Measurements from ENCODE around the gene ARHGEF10L.
A peak's percentile ranks its signal among the peaks of the same experiment; 100 is the strongest.

Gene ARHGEF10L

DNA sequence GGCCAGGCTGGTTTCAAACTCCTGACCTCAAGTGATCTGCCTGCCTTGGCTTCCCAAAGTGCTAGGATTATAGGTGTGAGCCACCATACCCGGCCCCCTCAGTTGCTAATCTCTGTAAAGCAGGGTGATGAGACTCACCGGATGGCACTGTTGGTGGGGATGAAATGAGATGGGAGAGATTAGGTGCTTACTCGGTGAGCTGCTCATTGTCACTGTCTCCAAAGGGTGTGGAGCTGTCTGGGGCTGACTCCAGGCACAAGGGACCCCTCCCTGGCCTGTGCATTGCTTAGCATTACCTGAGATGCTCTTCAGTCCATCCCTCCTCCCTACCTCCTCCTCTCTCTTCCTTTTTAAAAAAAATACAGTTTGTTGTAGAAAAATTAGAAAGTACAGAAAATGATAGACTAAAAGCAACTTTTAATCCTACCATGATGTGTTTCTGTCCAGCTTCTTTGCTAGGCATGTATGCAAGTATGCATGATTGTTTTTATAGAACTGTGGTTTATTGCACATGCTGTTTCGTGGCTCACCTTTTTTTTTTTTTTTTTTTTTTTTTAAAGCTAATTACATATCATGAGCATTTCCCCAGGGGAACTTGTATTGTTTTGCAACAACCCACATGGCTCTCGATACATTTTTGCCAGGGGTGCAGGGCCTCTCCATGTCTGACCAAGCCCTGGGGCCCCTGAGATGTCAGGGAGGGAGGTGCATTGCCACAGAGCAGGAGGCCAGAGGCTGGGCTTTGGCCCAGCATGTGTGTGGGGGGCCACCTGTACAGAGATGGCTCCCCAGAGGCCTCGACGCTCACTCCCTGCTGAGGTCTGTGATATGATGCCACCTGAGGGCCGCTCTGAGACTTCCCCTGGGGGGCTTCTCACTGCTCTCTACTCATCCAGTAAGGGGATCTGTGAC, 55.4 kb downstream of the ARHGEF10L start:
- no peak for DNase-seq

GRCh38 chr1:17595602-17595925, 56.1 kb downstream of the ARHGEF10L start:
- no peak for DNase-seq

GRCh38 chr1:17596186-17596585, 56.7 kb downstream of the ARHGEF10L start:
- no peak for DNase-seq

DNA sequence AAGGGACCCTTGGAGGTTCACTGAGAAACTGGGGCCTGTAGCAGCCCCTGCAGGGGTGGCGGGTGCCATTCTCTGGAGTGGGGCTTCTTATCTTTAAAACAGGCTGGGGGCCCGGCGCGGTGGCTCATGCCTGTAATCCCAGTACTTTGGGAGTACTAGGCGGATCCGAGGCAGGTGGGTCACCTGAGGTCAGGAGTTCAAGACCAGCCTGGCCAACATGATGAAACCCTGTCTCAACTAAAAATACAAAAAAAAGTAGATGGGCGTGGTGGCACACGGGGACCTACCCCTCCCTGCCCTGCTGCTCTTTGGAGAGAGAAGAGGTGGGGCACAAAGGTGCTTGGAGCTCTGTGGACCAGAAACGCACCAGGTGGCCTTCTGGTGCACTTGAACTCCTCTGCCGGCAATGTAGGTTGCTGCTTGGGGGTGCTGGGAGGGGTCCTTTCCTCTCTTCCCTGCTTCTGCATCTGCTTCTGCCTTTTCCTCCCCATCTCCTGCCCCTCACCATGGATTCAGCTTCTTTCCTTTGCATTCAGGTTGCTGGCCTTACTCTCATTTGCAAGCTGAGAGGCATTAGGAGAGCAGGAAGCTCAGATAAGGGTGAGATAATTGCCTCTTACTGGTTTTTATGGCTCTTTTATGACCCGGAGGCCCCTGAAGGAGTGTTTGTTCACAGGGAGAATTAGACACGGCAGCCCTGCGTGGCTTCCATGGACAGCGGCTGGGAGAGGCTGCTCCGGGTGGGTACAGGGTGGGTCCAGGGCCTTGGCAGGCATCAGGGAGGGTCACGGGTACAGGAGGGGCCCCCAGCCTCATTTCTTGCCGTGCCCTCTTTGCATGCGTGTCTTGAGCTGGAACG, 57.4 kb downstream of the ARHGEF10L start:
- DNase-seq, result no peak

GRCh38 chr1:17597651-17598050, 58.2 kb downstream of the ARHGEF10L start:
- DNase-seq, result no peak

GRCh38 chr1:17598251-17598650, 58.8 kb downstream of the ARHGEF10L start:
- DNase-seq, result no peak

DNA sequence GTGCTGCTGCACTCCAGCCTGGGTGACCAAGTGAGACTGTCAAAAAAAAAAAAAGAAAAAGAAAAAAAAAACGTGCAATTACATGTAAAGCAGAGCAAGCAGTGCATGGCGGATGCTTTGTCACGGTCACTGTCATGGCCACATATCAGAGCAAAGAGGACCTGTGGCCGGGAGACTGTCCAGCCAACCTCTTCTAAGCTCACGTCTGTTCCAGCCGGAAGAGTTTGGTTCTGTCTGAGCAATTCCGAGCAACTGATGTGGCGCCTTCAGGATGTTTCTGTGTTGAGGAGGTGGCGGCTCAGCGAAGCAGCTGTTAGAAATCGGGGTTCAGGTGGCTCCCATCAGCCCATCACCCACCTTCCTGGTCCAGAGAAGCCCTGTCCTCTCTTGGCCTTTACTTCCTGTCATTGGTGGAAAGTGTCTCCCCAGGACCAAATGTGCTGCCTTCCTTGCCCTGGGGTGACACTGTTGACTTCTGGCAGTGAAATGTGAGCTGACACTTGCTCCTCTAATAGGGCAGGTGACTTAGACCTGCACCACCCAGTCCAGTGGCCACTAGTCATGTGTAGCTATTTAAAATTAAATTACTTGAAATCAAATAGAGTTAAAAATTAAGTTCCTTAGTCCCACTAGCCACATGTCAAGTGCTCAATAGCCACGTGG, 59.9 kb downstream of the ARHGEF10L start:
- DNase-seq, result no peak

DNA sequence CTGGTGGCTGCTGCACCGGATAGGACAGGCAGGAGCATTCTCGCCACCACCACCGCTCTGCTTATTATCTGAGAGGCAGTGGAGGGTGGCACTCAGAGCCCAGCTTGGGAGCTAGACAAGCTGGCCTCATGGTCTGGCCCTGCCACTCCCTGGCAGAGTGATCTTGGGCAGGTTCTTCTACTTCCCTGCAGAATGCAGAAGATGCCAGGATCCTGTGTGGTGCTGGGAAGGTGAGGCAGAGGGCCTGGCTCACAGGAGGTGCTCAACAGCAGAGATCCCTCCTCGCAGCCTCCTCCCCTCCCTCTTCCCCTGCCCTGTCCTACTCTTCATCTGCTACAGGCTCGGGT, 60.4 kb downstream of the ARHGEF10L start:
- DNase-seq, result no peak

GRCh38 chr1:17600321-17600720, 60.8 kb downstream of the ARHGEF10L start:
- DNase-seq, result no peak

GRCh38 chr1:17601643-17602382, 62.3 kb downstream of the ARHGEF10L start:
- no peak for DNase-seq

GRCh38 chr1:17603091-17603841, 63.8 kb downstream of the ARHGEF10L start:
- DNase-seq, result peak; percentile 58

GRCh38 chr1:17605582-17606344, 66.3 kb downstream of the ARHGEF10L start:
- no peak for DNase-seq

DNA sequence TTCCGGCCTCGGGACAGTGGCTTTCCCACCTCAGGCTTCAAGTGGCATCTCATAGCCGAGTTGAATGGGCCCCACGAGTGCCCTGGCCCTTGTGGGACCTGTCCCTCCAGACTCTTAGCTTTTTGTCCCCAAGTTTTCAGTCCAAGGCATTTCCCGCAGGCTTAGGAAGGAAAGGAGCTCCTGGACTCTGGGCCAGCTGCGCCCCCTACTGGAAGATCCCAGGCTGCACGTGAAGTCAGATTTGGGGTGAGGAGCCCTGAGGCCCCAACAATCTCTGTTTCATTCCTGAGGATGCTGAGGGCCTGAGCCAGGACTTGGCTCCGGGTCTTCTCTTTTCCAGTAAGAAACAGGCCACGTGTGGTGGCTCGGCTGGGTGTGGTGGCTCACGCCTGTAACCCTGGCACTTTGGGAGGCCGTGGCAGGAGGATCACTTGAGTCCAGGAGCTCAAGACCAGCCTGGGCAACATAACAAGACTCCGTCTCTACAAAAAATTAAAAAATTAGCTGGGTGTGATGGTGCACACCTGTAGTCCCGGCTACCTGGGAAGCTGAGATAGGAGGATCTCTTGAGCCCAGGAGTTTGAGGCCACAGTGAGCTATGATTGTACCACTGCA, 67.4 kb downstream of the ARHGEF10L start:
- DNase-seq, result peak; percentile 40

GRCh38 chr1:17607644-17608581, 68.4 kb downstream of the ARHGEF10L start:
- DNase-seq, result no peak

DNA sequence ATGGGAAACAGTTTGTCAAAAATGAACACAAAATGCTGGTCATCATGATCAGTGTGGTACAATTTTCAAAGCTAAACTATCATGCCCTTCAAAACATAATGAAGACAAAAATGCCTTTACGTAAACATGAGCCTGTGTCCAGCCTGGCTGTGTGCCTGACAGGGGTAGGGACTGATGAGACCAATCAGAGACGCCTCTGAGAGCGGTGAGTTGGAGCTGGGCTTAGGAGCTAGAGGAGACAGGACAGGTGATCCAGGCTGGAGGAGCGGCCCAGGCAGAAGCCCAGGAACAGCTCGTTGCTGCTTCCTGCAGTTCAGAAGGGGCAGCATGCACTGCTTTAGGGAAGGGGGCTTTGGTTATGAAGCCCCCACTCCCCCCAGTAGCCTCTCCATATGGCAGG, 70.0 kb downstream of the ARHGEF10L start:
- no peak for DNase-seq

DNA sequence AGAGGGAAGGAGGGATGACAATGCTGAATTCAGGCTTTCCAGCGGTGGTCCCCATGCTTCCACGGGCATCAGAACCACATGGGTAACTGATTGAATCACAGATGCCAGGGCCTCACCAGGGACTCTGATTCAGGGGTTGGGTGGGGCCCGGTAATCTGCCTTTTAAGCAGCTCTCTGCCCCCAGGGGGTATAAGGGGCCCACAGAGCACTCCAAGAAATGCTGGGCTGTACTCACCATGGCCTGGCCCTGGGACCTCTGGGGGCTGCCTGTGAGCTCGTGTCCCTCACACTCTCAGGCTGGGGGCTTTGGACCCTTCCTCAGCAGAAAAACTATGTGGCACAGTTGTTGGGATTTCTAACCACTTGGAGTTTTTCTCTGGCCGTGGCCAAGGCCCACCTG, 70.6 kb downstream of the ARHGEF10L start:
- DNase-seq, result no peak

DNA sequence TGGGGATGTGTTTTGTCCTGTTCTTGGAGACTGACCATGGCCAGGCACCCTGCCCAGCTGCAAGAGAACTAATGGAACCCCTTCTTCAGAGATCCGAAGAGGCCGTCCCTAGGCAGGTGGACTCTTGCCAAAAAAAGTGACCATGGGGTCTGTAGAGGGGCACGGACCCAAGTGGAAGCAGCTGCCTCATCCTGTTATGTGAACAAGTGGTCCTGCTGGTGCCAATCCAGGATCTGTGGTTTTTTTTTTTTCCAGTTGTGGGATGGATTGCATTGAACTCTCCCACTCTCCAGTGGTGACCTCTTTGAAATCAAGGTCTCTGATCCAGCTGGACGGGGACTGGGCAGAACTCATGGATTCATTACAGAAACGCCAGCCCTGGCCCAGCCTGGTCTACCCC, 71.2 kb downstream of the ARHGEF10L start:
- no peak for DNase-seq

DNA sequence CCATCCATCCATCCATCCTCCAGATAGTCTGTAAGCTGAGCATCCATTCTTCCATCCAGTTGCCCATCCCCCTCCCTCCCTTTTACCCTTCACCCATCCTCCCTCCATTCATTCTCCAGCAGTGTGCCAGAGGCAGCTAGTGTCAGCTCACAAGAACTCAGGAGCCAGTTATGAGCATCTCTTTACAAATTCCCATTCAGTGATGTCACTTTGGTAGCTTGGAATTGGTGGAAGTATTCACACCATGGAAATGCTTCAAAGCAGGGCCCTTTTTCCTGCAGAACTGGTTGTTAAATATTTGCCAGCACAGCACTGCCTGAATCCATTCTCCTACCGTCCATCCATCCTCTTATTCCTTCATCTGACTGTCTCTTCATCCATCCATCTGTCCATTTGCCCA, 72.5 kb downstream of the ARHGEF10L start:
- no peak for DNase-seq

GRCh38 chr1:17612831-17613230, 73.3 kb downstream of the ARHGEF10L start:
- DNase-seq, result no peak

DNA sequence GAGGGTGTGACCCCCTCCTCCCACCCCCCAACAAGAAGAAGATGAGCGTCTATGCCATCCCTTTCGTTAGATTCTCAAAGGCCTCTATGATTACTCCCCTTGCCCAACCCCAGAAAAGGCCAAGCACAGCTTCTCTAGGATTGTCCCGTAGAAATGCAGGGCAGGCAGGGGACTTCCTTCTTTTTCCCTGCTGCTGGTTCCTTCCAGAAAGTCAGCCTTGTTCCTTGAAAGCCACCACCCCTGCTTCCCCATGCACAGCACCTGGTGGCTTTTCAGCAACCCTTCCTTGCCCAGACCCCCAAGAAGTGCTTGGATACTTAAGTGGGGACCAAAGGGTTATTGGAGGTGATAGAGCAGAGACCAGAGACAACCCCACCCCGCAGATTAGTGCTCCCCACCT, 75.1 kb downstream of the ARHGEF10L start:
- DNase-seq, result no peak

Data from CD4-positive, alpha-beta T cell treated with Interleukin-15 for 1 hour (primary cell).